Central memory CD4-positive, alpha-beta T cell (primary cell): ENCODE data around the gene OR2B6.

Experiments used
- DNase-seq: peaks from one replicate; pipeline ENCODE4 v3.0.0; 2022

OR2B6 gene

GRCh38 chr6:28001351-28001750 is 44.3 kb downstream of the OR2B6 start:
- DNase-seq = no peak

GRCh38 chr6:28001751-28002150 is 44.7 kb downstream of the OR2B6 start:
- no peak for DNase-seq

GRCh38 chr6:28002161-28002560 is 45.1 kb downstream of the OR2B6 start:
- no peak for DNase-seq

GRCh38 chr6:28003059-28003458 is 46.0 kb downstream of the OR2B6 start:
- no peak for DNase-seq

DNA sequence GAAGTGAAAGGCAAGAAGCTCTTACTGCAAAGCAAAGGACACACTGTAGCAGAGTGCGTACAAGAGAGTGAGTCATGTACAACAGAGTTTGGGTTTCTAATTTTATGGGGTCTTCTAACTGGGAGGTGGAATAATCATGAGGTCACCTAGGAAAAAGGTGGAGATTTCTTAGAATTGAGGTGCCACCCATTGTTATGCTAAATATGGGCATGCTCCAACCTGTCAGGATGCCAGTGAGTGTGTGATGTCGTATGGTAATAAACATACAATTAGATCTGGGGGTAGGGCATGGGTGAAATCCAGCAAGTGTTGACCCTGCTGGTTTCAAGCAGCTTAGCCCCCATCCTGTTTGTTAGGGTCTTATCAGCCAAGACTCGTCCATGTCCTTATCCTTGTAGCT is 46.6 kb downstream of the OR2B6 start:
- no peak for DNase-seq

DNA sequence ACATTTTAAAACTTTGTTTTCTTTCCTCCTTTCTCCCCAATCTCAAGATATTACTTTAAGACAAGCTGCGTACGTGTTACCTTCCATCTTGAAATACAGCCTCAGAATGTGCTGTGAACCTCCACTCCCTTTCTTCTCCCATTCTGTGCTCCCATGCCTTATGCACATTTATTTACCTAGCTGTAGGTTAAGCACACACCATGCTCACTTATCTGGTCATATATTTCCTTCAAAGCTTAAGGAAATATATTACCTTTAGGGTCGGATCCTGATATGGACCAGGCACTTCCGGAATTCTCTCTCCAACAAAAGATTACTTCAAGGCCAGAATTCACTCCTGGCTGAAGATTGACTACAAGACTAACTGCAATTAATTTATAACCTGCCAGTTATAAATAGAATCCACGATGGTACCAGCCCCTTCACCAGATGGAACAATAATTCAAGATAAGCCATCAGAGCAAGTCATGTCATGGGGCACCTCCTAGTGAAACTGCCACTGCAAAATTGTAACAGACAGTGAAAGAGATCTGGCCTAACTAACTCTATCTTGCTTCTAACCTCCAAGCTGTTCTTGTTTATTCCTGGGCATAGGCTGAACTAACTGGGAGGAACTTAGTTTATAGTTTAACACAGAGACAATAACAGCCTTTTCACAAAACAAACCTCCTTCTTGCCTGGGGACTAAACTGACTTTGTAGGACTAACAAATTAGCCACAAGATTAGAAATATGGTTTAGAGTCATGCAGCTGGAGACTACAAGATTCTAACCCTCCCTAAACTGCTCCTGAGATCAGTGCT is 47.5 kb downstream of the OR2B6 start:
- DNase-seq = no peak

- DNase-seq = no peak
These were observed 48.3 kb downstream of the OR2B6 start for GRCh38 chr6:28005152-28005890.

DNA sequence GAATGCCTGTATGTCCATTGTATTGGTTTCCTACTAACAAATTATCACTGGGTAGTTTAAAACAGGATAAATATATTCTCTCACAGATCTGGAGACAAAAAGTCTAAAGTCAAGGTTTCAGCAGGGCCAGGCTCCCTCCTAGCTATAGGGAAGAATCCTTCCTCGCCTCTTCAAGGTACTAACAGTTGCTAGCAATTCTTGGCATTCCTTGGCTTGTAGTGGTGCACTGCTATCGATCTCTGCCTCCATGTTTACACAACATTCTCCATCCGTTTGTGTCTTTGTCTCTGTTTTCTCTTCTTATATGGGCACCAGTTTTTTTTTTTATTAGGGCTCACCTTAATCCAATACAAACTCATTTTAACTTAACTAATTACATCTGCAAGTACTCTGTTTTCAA is 48.9 kb downstream of the OR2B6 start:
- DNase-seq = no peak
